ENCODE measurements around the gene SMIM24. TPM values are rescaled to one million over a fixed set of nuclear protein-coding genes. Genes with fewer than 3 reads are reported as not detected.

Gene SMIM24
- total RNA-seq, 1 experiment from 2014 or later = 1.9 TPM

DNA sequence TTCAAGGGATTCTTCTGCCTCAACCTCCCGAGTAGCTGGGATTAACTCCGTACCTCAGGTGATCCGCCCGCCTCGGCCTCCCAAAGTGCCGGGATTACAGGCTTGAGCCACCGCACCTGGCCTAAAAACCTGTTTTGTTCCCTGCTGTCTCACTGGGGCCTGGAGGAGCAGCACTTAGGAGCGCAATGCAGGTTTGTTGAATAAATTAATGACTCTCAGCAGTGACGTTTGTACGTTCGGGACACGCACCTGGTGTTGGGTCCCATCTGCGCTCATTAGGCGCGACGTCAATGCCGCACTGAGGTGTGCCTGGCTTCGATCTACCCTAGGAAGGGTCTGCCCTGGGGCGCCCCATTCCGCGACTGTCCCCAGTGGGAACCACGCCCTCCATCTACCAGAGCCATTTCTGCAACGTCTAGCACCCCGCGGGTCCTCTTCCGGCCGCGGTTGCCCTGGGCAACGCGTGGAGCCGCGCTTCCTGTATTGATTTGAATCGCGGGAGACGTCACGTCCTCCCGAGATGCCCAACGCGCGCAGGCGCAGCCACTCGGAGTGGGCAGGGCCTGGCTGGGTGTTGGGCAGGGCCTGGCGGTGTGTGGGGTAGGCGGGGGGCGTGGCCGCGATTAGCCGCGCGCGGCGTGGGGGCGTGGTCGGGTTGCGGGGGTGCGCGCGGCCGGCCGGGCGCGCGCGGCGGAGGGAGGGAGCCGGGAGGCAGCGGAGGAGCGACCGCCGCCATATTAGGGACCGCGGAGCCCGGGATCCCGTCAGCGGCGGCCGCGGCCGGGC, 25.5 kb upstream of the SMIM24 start, which contains the start of gene FZR1:
Gene FZR1 (plus strand): TSS at position 714 of the 786 bp plus-strand sequence. CDS start 16,679 bp downstream, outside the sequence.
- Histone ChIP-seq H2BK20ac (ENCODE audit: low read depth, low read length, poor library complexity, severe bottlenecking) (no peak within 1 kb of the TSS), H3K4me2 (ENCODE audit: insufficient read depth, insufficient read length, low read length) (peak within 1 kb of the TSS; percentile 86), H2BK5ac (ENCODE audit: insufficient read length, low read length) (no peak within 1 kb of the TSS), H2BK15ac (ENCODE audit: low read depth, low read length) (no peak within 1 kb of the TSS), H3K27me3 (ENCODE audit: insufficient read depth, low read length) (no peaks in the 10 kb centered on the region), H3K9ac (ENCODE audit: extremely low read depth, insufficient read length, low read length) (peak within 1 kb of the TSS; percentile 41), H3K79me2 (ENCODE audit: insufficient read depth, low read length) (peaks cover 1% of the 10 kb centered on the region; the same call in 1 of the 2 replicates), H3K4ac (ENCODE audit: low read depth, low read length) (no peak within 1 kb of the TSS), H3K18ac (ENCODE audit: insufficient read length, low read depth, low read length) (peak within 1 kb of the TSS; percentile 88), H3K23me2 (ENCODE audit: insufficient read length, low read depth, low read length, poor library complexity, severe bottlenecking) (peaks cover 15% of the 10 kb centered on the region), H4K5ac (ENCODE audit: insufficient read length, low read depth, low read length) (no peak within 1 kb of the TSS), H3K27ac (ENCODE audit: insufficient read length, low read depth, low read length) (peak within 1 kb of the TSS; percentile 14), H3K23ac (ENCODE audit: insufficient read length, low read depth, low read length) (no peak within 1 kb of the TSS), H2BK120ac (ENCODE audit: low read depth, low read length, poor library complexity, severe bottlenecking) (no peak within 1 kb of the TSS), H2BK12ac (ENCODE audit: insufficient read length, low read depth, low read length) (no peak within 1 kb of the TSS), H4K8ac (replicated peaks; ENCODE audit: insufficient read length, low read depth, low read length) (no peak within 1 kb of the TSS), H4K20me1 (ENCODE audit: control insufficient read depth, insufficient read depth, insufficient read length) (no peaks in the 10 kb centered on the region), H3K4me1 (ENCODE audit: insufficient read depth, low read length) (no peaks in the 10 kb centered on the region), H2AK5ac (ENCODE audit: insufficient read length, low read length) (no peak within 1 kb of the TSS), H3T11ph (ENCODE audit: low read length) (no peak within 1 kb of the TSS), H3K56ac (ENCODE audit: insufficient read length, low read depth, low read length) (no peak within 1 kb of the TSS), H3K9me3 (ENCODE audit: control insufficient read depth, low read depth, low read length) (no peaks in the 10 kb centered on the region), H2AFZ (ENCODE audit: low read length) (no peak within 1 kb of the TSS), H3K79me1 (ENCODE audit: insufficient read depth, low read depth, low read length, poor library complexity, severe bottlenecking) (no peaks in the 10 kb centered on the region), H3K14ac (ENCODE audit: insufficient read depth, low read length) (peak within 1 kb of the TSS; percentile 81), H4K91ac (ENCODE audit: insufficient read length, low read depth, low read length) (no peak within 1 kb of the TSS)
- peak within 1 kb of the TSS; percentile 97 to 99 (median 99) for H3K27ac Mint-ChIP-seq
- peaks cover 10 to 22% (median 19%) of the 10 kb centered on the region in 3 experiments; a peak in 6 of 7 replicates for H3K36me3 Mint-ChIP-seq (ENCODE audit: insufficient read depth in 1 of 3, low read depth in 3 of 3)
- peak within 1 kb of the TSS; percentile 79 to 93 for H3K4me3 Mint-ChIP-seq
- H3K4me1 Mint-ChIP-seq = peaks cover 18 to 43% of the 10 kb centered on the region in 2 experiments
- TF ChIP-seq, protein P1, sequence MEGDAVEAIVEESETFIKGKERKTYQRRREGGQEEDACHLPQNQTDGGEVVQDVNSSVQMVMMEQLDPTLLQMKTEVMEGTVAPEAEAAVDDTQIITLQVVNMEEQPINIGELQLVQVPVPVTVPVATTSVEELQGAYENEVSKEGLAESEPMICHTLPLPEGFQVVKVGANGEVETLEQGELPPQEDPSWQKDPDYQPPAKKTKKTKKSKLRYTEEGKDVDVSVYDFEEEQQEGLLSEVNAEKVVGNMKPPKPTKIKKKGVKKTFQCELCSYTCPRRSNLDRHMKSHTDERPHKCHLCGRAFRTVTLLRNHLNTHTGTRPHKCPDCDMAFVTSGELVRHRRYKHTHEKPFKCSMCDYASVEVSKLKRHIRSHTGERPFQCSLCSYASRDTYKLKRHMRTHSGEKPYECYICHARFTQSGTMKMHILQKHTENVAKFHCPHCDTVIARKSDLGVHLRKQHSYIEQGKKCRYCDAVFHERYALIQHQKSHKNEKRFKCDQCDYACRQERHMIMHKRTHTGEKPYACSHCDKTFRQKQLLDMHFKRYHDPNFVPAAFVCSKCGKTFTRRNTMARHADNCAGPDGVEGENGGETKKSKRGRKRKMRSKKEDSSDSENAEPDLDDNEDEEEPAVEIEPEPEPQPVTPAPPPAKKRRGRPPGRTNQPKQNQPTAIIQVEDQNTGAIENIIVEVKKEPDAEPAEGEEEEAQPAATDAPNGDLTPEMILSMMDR (conservative IDR thresholded peaks at IDR 0.05) = no peak
- peak; percentile 98 for DNase-seq
- WGBS (ENCODE audit: extremely low coverage, insufficient read length, low lambda C conversion rate) = no CpG with 5 or more reads among the region's 79 CpGs
- no peaks in the 10 kb centered on the region; a peak in 1 of 5 replicates for H3K9me3 Mint-ChIP-seq
- H3K27me3 Mint-ChIP-seq (ENCODE audit: low read depth) = no peaks in the 10 kb centered on the region

Measured in H9 (cell line).